ENCODE results near the gene RELL1.

Gene RELL1

GRCh38 chr4:37732526-37733186, 46.5 kb upstream of the RELL1 start:
- Histone ChIP-seq H3K36me3 (ENCODE audit: control insufficient read depth in 2 of 2, insufficient read depth in 1 of 2, low read length in 2 of 2) (no peaks in the 10 kb centered on the region), H3K9me3 (ENCODE audit: control insufficient read depth, insufficient read depth, low read depth, low read length) (no peaks in the 10 kb centered on the region), H3K27ac (ENCODE audit: extremely low read depth, low read depth, low read length) (no peak overlapping the region), H3K4me3 (ENCODE audit: low read depth, low read length) (no peak overlapping the region), H3K4me1 (ENCODE audit: control insufficient read depth, insufficient read depth, low read length) (no peaks in the 10 kb centered on the region)
- TF ChIP-seq GLI2 (tag by site-specific recombination; IDR thresholded peaks at IDR 0.05; ENCODE audit: borderline replicate concordance, low read depth) (no peak), GFI1B (tag by site-specific recombination; IDR thresholded peaks at IDR 0.05) (no peak), PRDM6 (tag by site-specific recombination; IDR thresholded peaks at IDR 0.05) (no peak), PRDM2 (tag by site-specific recombination; IDR thresholded peaks at IDR 0.05; ENCODE audit: borderline replicate concordance) (no peak), ZNF302 (tag by site-specific recombination; IDR thresholded peaks at IDR 0.05; ENCODE audit: low read depth) (no peak), ZNF214 (tag by site-specific recombination; IDR thresholded peaks at IDR 0.05; ENCODE audit: borderline replicate concordance) (no peak), ZNF670 (tag by site-specific recombination; IDR thresholded peaks at IDR 0.05; ENCODE audit: low read depth) (no peak), ZNF521 (tag by site-specific recombination; IDR thresholded peaks at IDR 0.05) (no peak), ZNF248 (tag by site-specific recombination; IDR thresholded peaks at IDR 0.05) (no peak), ZNF133 (tag by site-specific recombination; IDR thresholded peaks at IDR 0.05) (no peak), ZNF2 (tag by site-specific recombination; IDR thresholded peaks at IDR 0.05) (no peak), ZNF221 (tag by site-specific recombination; IDR thresholded peaks at IDR 0.05; ENCODE audit: borderline replicate concordance) (no peak), HOXD13 (CRISPR knock-in tag; IDR thresholded peaks at IDR 0.05; ENCODE audit: borderline replicate concordance) (no peak), ZNF174 (tag by site-specific recombination; IDR thresholded peaks at IDR 0.05) (no peak), ZNF843 (tag by site-specific recombination; IDR thresholded peaks at IDR 0.05) (no peak), ZBTB21 (tag by site-specific recombination; IDR thresholded peaks at IDR 0.05) (no peak), CTCF (tag by site-specific recombination; IDR thresholded peaks at IDR 0.05) (no peak), ZBTB20 (tag by site-specific recombination; IDR thresholded peaks at IDR 0.05) (no peak), SP3 (tag by site-specific recombination; IDR thresholded peaks at IDR 0.05) (no peak), KLF16 (tag by site-specific recombination; IDR thresholded peaks at IDR 0.05) (no peak)
- CTCF ChIA-PET: interaction anchor here (1.1 kb wide), 1 partner anchor 19 kb away, joined by 4 read pairs; no protein-coding TSS in a partner anchor
- POLR2A ChIA-PET: no interaction called here
